HG03108 (cell line): ENCODE results near the gene OXTR.
"Not testable (repeated sequence)": the region's sequence is repeated elsewhere in the genome, so short reads cannot be mapped to it uniquely, and the experiment has no call there.

Source experiments
- ATAC-seq: cut with Tn5 transposase; IDR thresholded peaks from one replicate; pipeline ENCODE4 v1.9.1; 2021; ENCODE audit warnings: moderate library complexity; ENCODE audit not compliant: unreplicated experiment

OXTR gene

DNA sequence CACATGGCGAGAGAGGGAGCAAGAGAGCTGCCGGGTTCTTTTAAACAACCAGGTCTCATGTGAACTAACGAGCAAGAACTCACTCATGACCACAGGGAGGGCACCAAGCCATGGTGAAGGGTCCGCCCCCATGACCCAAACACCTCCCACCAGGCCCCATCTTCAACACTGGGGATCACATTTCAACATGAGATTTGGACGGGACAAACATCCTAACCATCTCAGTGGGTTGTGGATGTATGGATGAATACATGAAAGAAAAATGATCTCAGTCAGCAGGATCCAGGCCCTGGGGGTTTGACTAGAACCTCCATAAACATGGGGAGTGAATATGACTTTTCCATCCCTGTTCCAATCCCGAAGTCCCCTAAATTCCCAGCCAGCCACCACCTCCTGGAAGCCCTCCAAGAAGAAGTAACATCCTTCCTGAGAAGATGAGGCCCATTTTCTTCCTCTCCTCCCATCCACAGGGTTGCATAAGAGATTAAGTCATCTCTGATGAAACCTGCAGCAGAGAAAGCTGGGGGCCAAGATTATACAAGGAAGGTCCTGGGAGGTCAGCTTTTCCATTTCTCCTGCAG, 26.3 kb downstream of the OXTR start:
- ATAC-seq: no peak

GRCh38 chr3:8741581-8742261, 27.7 kb downstream of the OXTR start:
- ATAC-seq: no peak

GRCh38 chr3:8739757-8740504, 29.5 kb downstream of the OXTR start:
- no peak for ATAC-seq

DNA sequence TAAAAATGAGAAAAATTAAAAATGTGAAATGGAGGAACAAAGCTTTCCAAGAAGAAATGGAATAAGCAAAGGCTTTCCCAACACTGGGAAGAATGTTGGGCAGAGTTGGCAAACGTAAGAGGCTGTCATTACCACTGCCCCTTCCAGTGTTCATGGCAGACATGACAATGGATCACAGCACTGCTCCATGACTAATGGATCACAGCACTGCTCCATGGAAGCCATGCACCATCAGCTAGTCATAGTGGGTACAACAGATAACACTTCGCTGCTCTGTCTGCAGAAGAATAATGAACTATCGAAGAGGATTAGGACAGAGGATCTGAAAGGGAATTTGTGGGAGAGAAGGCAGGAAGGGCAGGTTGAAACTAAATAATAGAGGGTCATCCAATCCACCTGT, 30.8 kb downstream of the OXTR start:
- ATAC-seq: no peak

- no peak for ATAC-seq
These were observed 31.6 kb downstream of the OXTR start for GRCh38 chr3:8737823-8738222.

GRCh38 chr3:8737301-8737700, 32.1 kb downstream of the OXTR start:
- ATAC-seq: no peak

- no peak for ATAC-seq
These were observed 33.0 kb downstream of the OXTR start for GRCh38 chr3:8736436-8736835.

GRCh38 chr3:8734908-8735307, 34.5 kb downstream of the OXTR start:
- no peak for ATAC-seq

- no peak for ATAC-seq
These were observed 35.1 kb downstream of the OXTR start for GRCh38 chr3:8734137-8734878.

GRCh38 chr3:8733332-8734094, 35.9 kb downstream of the OXTR start, which contains the start of gene CAV3:
Gene CAV3, plus strand, starts transcription at chr3:8733802. Its CDS starts 75 bp downstream, at chr3:8733877.
- ATAC-seq: no peak

DNA sequence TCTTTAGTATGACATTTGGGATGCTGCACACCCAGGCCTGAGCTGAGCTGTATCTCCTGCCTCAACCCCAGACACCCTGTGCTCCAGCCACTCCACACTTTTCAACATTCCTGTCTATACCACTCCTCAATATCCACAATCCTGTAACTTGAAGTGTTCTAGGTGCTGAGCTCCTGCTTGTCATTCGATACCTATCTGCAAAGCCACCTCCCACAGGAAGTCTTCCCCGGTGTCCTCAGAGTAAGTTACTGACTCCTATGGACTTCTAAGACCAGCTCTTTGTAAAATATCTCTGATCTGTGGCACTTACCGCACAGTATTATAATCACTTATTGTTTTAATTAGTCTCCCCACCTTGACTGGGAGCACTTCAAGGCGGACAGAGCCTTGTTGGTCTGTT, 37.0 kb downstream of the OXTR start:
- no peak for ATAC-seq

DNA sequence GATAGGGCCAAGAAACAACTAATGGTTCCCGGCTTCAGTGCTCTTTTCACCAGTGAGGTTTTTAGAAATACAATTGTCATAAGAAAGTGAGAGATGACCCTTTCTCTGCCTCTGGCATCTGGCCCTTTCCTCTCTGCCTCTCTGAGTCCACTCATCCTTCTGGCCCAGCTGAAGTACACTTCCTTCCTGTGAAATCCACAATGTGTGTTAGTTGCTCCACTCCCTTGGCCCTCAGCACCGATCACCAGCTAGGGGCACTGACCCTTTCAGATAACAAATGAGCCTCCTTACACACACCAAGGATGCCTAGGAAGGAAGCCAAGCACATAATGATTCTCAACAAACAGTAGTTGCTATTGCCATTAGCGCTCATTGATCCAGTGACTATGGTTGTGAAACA, 38.8 kb downstream of the OXTR start:
- no peak for ATAC-seq

DNA sequence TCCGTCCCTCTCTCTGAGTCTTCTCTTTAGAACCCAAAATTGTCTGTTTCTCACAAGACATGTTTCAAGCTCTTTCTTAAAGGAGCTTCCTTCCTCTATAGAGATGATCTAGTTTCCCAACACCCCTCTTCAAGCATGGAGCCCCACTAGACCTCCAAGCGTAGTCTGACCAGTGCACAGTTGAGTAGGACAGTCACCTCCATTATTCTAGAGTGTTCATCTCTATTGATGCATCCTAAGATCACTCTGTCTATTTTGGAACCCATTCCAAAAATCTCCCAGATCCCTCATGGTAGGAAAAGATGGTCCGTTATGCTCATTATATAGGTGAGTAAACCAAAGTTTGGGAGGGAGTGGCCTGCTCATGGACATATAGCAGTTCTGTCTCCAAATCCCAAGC, 39.9 kb downstream of the OXTR start:
- no peak for ATAC-seq

- no peak for ATAC-seq
These were observed 41.6 kb downstream of the OXTR start for GRCh38 chr3:8727605-8728512.

DNA sequence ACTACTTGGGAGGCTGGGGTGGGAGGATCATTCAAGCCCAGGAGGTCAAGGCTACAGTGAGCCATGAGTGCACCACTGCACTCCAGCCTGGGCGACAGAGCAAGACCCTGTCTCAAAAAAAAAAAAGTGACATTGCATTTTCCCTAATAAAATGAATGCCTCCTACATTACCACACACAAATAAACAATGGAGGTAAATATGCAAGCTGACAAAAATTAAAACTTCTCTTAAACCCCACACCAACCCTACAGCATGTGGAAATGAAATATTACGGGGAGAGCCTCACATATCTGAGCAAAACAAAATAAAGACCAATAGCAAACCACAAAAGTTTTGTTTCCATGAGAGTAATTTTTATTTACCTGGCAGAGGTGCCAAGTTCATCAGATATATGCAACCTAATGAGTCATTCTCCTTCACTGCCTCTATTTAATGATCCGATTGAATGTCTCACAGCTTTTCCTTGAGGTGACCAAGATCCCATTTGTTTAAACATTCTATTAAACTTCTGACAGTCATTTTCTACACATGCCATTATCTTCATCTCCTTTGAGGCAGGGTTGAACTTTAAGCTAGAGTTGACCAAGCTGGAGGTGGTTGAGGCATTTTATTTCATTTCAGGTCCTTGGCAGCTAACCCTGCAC, 45.2 kb downstream of the OXTR start:
- no peak for ATAC-seq

DNA sequence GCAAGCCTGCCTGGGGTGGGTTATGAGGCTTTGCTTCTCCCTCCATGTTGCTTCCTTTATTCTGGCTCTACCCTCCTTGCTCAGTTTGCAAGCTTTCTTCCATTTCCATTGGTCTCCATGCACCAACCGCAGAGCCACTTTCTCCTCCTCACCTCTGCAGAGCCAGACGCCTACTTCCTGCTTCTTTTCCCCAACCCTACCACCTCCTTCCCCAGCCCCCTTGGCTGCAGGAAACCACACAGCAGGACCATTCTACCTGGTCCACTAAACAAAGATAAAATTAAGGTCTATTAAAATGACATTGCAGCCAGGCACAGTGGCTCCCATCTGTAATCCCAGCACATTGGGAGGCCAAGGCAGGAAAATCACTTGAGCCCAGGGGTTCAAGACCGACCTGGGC, 45.8 kb downstream of the OXTR start:
- no peak for ATAC-seq

- ATAC-seq: no peak
These were observed 46.6 kb downstream of the OXTR start for GRCh38 chr3:8722808-8723207.

GRCh38 chr3:8715757-8716156, 53.7 kb downstream of the OXTR start:
- ATAC-seq: not testable (repeated sequence)
